Measurements from ENCODE around the gene TOMT.
"Not testable (repeated sequence)": the region's sequence is repeated elsewhere in the genome, so short reads cannot be mapped to it uniquely, and the experiment has no call there.

DNA sequence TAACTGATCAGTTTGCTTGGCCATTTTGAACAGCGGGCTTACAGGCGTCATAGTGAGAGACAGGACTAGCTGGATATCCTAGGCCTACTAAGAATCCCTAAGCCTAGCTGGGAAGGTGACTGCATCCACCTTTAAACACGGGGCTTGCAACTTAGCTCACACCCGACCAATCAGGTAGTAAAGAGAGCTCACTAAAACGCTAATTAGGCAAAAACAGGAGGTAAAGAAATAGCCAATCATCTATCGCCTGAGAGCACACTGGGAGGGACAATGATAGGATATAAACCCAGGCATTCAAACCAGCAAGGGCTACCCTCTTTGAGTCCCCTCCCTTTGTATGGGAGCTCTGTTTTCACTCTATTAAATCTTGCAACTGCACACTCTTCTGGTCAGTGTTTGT, 48.1 kb downstream of the TOMT start:
- TF ChIP-seq, protein P1, sequence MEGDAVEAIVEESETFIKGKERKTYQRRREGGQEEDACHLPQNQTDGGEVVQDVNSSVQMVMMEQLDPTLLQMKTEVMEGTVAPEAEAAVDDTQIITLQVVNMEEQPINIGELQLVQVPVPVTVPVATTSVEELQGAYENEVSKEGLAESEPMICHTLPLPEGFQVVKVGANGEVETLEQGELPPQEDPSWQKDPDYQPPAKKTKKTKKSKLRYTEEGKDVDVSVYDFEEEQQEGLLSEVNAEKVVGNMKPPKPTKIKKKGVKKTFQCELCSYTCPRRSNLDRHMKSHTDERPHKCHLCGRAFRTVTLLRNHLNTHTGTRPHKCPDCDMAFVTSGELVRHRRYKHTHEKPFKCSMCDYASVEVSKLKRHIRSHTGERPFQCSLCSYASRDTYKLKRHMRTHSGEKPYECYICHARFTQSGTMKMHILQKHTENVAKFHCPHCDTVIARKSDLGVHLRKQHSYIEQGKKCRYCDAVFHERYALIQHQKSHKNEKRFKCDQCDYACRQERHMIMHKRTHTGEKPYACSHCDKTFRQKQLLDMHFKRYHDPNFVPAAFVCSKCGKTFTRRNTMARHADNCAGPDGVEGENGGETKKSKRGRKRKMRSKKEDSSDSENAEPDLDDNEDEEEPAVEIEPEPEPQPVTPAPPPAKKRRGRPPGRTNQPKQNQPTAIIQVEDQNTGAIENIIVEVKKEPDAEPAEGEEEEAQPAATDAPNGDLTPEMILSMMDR (IDR thresholded peaks at IDR 0.05; ENCODE audit: poor library complexity, severe bottlenecking) = not testable (repeated sequence)
- TF ChIP-seq, protein P2, sequence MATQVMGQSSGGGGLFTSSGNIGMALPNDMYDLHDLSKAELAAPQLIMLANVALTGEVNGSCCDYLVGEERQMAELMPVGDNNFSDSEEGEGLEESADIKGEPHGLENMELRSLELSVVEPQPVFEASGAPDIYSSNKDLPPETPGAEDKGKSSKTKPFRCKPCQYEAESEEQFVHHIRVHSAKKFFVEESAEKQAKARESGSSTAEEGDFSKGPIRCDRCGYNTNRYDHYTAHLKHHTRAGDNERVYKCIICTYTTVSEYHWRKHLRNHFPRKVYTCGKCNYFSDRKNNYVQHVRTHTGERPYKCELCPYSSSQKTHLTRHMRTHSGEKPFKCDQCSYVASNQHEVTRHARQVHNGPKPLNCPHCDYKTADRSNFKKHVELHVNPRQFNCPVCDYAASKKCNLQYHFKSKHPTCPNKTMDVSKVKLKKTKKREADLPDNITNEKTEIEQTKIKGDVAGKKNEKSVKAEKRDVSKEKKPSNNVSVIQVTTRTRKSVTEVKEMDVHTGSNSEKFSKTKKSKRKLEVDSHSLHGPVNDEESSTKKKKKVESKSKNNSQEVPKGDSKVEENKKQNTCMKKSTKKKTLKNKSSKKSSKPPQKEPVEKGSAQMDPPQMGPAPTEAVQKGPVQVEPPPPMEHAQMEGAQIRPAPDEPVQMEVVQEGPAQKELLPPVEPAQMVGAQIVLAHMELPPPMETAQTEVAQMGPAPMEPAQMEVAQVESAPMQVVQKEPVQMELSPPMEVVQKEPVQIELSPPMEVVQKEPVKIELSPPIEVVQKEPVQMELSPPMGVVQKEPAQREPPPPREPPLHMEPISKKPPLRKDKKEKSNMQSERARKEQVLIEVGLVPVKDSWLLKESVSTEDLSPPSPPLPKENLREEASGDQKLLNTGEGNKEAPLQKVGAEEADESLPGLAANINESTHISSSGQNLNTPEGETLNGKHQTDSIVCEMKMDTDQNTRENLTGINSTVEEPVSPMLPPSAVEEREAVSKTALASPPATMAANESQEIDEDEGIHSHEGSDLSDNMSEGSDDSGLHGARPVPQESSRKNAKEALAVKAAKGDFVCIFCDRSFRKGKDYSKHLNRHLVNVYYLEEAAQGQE (IDR thresholded peaks at IDR 0.05; ENCODE audit: borderline replicate concordance) = not testable (repeated sequence)

All from neural cell (in vitro differentiated cells).